Measurements from ENCODE around the gene RAX. TPM values are rescaled to one million over a fixed set of nuclear protein-coding genes. Genes with fewer than 3 reads are reported as not detected.
"Not testable (repeated sequence)": the region's sequence is repeated elsewhere in the genome, so short reads cannot be mapped to it uniquely, and the experiment has no call there.

RAX gene
- total and polyA plus RNA-seq, 2 donors (not counting 1 experiment from before 2014, with no cell fraction given) = not detected

DNA sequence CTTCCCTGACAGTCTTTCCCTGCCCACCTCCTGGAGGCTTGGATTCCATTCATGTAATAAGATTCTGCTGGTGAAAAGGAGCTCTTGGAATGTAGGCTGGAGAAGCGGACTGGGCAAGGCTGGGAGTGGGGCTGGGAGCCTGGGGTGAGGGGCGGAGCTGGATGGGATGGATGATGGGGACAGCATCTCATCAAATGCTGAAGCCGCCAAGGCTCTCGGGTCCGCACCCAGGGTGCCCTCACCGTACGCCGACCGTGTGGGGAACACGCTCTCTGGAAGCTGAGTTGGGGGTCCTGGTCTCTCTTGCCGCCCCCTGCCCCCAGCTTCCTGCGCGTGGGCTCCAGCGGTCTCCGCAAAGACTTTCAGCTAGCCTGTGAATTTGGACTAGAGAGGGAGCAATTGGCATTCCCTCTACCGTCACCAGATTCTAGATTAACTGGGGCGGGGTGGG is 9.1 kb downstream of the RAX start:
- Mint-ChIP-seq H3K9me3 (ENCODE audit: insufficient read depth) (no peaks in the 10 kb centered on the region), H3K4me3 (no peak overlapping the region), H3K27me3 (peaks cover 63% of the 10 kb centered on the region), H3K27ac (no peak overlapping the region), H3K4me1 (peaks cover 25% of the 10 kb centered on the region)
- Histone ChIP-seq H3K36me3 (replicated peaks in 1 of 2; ENCODE audit: control extremely low read depth in 1 of 2, control insufficient read depth in 1 of 2, extremely low read depth in 1 of 2, insufficient read depth in 2 of 2, low read length in 1 of 2) (no peaks in the 10 kb centered on the region), H3K27ac (ENCODE audit: low read length in 2 of 2) (no peak overlapping the region), H4K20me1 (ENCODE audit: control insufficient read depth, insufficient read depth, low read length, poor library complexity, severe bottlenecking) (no peaks in the 10 kb centered on the region), H3K79me2 (ENCODE audit: control insufficient read depth, insufficient read depth, low read length) (no peaks in the 10 kb centered on the region), H3K9me3 (ENCODE audit: control extremely low read depth in 1 of 3, control insufficient read depth in 2 of 3, insufficient read depth in 1 of 3, low read length in 2 of 3) (peaks cover 0 to 42% (median 0%) of the 10 kb centered on the region in 3 donors), H3K4me2 (replicated peaks; ENCODE audit: low read depth, low read length, poor library complexity, severe bottlenecking) (no peak overlapping the region), H3K4me1 (ENCODE audit: control insufficient read depth in 2 of 2, insufficient read depth in 2 of 2, low read length in 2 of 2) (peaks cover 31 to 37% of the 10 kb centered on the region in 2 donors), H3K27me3 (replicated peaks in 1 of 4; ENCODE audit: control extremely low read depth in 1 of 4, control insufficient read depth in 3 of 4, insufficient read depth in 4 of 4, low read length in 3 of 4) (peaks cover 0 to 66% (median 43%) of the 10 kb centered on the region in 4 experiments), H3K9ac (ENCODE audit: low read length) (no peak overlapping the region), H3K4me3 (ENCODE audit: control extremely low read depth in 1 of 5, extremely low read depth in 1 of 5, insufficient read depth in 1 of 5, low read depth in 2 of 5, low read length in 4 of 5) (no peak overlapping the region), H2AFZ (ENCODE audit: insufficient read depth, low read depth, low read length, poor library complexity, severe bottlenecking) (no peak overlapping the region)
- ATAC-seq (ENCODE audit: low read depth) (no peak), DNase-seq (no peak)
- ChIA-PET CTCF (no interaction called here), POLR2A (no interaction called here)
- WGBS (ENCODE audit: insufficient coverage) = 7% methylated on average over 9 of the region's 17 CpGs
- TF ChIP-seq, protein P1, sequence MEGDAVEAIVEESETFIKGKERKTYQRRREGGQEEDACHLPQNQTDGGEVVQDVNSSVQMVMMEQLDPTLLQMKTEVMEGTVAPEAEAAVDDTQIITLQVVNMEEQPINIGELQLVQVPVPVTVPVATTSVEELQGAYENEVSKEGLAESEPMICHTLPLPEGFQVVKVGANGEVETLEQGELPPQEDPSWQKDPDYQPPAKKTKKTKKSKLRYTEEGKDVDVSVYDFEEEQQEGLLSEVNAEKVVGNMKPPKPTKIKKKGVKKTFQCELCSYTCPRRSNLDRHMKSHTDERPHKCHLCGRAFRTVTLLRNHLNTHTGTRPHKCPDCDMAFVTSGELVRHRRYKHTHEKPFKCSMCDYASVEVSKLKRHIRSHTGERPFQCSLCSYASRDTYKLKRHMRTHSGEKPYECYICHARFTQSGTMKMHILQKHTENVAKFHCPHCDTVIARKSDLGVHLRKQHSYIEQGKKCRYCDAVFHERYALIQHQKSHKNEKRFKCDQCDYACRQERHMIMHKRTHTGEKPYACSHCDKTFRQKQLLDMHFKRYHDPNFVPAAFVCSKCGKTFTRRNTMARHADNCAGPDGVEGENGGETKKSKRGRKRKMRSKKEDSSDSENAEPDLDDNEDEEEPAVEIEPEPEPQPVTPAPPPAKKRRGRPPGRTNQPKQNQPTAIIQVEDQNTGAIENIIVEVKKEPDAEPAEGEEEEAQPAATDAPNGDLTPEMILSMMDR (IDR thresholded peaks at IDR 0.05) = no peak
- no peak for TF ChIP-seq EZH2 (IDR thresholded peaks at IDR 0.05; ENCODE audit: borderline replicate concordance, insufficient read depth, low read depth, low read length, poor library complexity, severe bottlenecking)
- intact Hi-C loops (cut with micrococcal nuclease) = no loop called here

- H3K4me2 ChIP-seq (replicated peaks; ENCODE audit: low read depth, low read length, poor library complexity, severe bottlenecking) = no peak overlapping the region
- no peaks in the 10 kb centered on the region for H3K9me3 Mint-ChIP-seq (ENCODE audit: insufficient read depth)
- DNase-seq = no peak
- H3K4me1 ChIP-seq (ENCODE audit: control insufficient read depth in 2 of 2, insufficient read depth in 2 of 2, low read length in 2 of 2) = peaks cover 28 to 34% of the 10 kb centered on the region in 2 donors
- H3K27ac ChIP-seq (ENCODE audit: low read length in 2 of 2) = no peak overlapping the region
- no peak for ATAC-seq (ENCODE audit: low read depth)
- ChIA-PET POLR2A (no interaction called here), CTCF (no interaction called here)
- H3K4me3 ChIP-seq (ENCODE audit: control extremely low read depth in 1 of 5, extremely low read depth in 1 of 5, insufficient read depth in 1 of 5, low read depth in 2 of 5, low read length in 4 of 5) = no peak overlapping the region
- H2AFZ ChIP-seq (ENCODE audit: insufficient read depth, low read depth, low read length, poor library complexity, severe bottlenecking) = no peak overlapping the region
- no peak overlapping the region for H3K27ac Mint-ChIP-seq
- H3K4me3 Mint-ChIP-seq = peak overlapping the region; percentile 59
- no peaks in the 10 kb centered on the region for H4K20me1 ChIP-seq (ENCODE audit: control insufficient read depth, insufficient read depth, low read length, poor library complexity, severe bottlenecking)
- no peak overlapping the region for H3K9ac ChIP-seq (ENCODE audit: low read length)
- WGBS (ENCODE audit: insufficient coverage) = 15% methylated on average over 13 of the region's 16 CpGs
- H3K27me3 ChIP-seq (replicated peaks in 1 of 4; ENCODE audit: control extremely low read depth in 1 of 4, control insufficient read depth in 3 of 4, insufficient read depth in 4 of 4, low read length in 3 of 4) = peaks cover 0 to 63% (median 41%) of the 10 kb centered on the region in 4 experiments
- TF ChIP-seq, protein P1 (IDR thresholded peaks at IDR 0.05) = no peak
- TF ChIP-seq EZH2 (IDR thresholded peaks at IDR 0.05; ENCODE audit: borderline replicate concordance, insufficient read depth, low read depth, low read length, poor library complexity, severe bottlenecking) = no peak
- H3K36me3 ChIP-seq (replicated peaks in 1 of 2; ENCODE audit: control extremely low read depth in 1 of 2, control insufficient read depth in 1 of 2, extremely low read depth in 1 of 2, insufficient read depth in 2 of 2, low read length in 1 of 2) = no peaks in the 10 kb centered on the region
- peaks cover 0 to 42% (median 0%) of the 10 kb centered on the region in 3 donors for H3K9me3 ChIP-seq (ENCODE audit: control extremely low read depth in 1 of 3, control insufficient read depth in 2 of 3, insufficient read depth in 1 of 3, low read length in 2 of 3)
- peaks cover 62% of the 10 kb centered on the region for H3K27me3 Mint-ChIP-seq
- H3K79me2 ChIP-seq (ENCODE audit: control insufficient read depth, insufficient read depth, low read length) = no peaks in the 10 kb centered on the region
- H3K4me1 Mint-ChIP-seq = peaks cover 24% of the 10 kb centered on the region
- intact Hi-C loops (cut with micrococcal nuclease) = no loop called here
Observed at GRCh38 chr18:59263661-59264060, 9.6 kb downstream of the RAX start.

GRCh38 chr18:59262243-59262642 is 11.0 kb downstream of the RAX start:
- peaks cover 0 to 49% (median 31%) of the 10 kb centered on the region in 4 experiments for H3K27me3 ChIP-seq (replicated peaks in 1 of 4; ENCODE audit: control extremely low read depth in 1 of 4, control insufficient read depth in 3 of 4, insufficient read depth in 4 of 4, low read length in 3 of 4)
- Mint-ChIP-seq H3K4me1 (peaks cover 11% of the 10 kb centered on the region), H3K27me3 (peaks cover 54% of the 10 kb centered on the region)
- H2AFZ ChIP-seq (ENCODE audit: insufficient read depth, low read depth, low read length, poor library complexity, severe bottlenecking); H3K9me3 Mint-ChIP-seq (ENCODE audit: insufficient read depth); H3K4me3 ChIP-seq (ENCODE audit: control extremely low read depth in 1 of 5, extremely low read depth in 1 of 5, insufficient read depth in 1 of 5, low read depth in 2 of 5, low read length in 4 of 5); H3K4me3 Mint-ChIP-seq; H3K27ac ChIP-seq (ENCODE audit: low read length in 2 of 2); H3K4me2 ChIP-seq (replicated peaks; ENCODE audit: low read depth, low read length, poor library complexity, severe bottlenecking); H4K20me1 ChIP-seq (ENCODE audit: control insufficient read depth, insufficient read depth, low read length, poor library complexity, severe bottlenecking); ATAC-seq (ENCODE audit: low read depth); H3K79me2 ChIP-seq (ENCODE audit: control insufficient read depth, insufficient read depth, low read length); CTCF ChIA-PET; H3K36me3 ChIP-seq (replicated peaks in 1 of 2; ENCODE audit: control extremely low read depth in 1 of 2, control insufficient read depth in 1 of 2, extremely low read depth in 1 of 2, insufficient read depth in 2 of 2, low read length in 1 of 2); DNase-seq; H3K27ac Mint-ChIP-seq; H3K9ac ChIP-seq (ENCODE audit: low read length); intact Hi-C loops (cut with micrococcal nuclease); POLR2A ChIA-PET: not testable (repeated sequence)
- H3K9me3 ChIP-seq (ENCODE audit: control extremely low read depth in 1 of 3, control insufficient read depth in 2 of 3, insufficient read depth in 1 of 3, low read length in 2 of 3) = peaks cover 0 to 29% (median 0%) of the 10 kb centered on the region in 3 donors
- H3K4me1 ChIP-seq (ENCODE audit: control insufficient read depth in 2 of 2, insufficient read depth in 2 of 2, low read length in 2 of 2) = peaks cover 17 to 20% of the 10 kb centered on the region in 2 donors
- no CpG with 5 or more reads among the region's 2 CpGs for WGBS (ENCODE audit: insufficient coverage)
